Stimulated activated CD8-positive, alpha-beta memory T cell treated with anti-CD3 and anti-CD28 coated beads, Interleukin-4, amount 100 ng/mL, for 1 hour (primary cell): ENCODE measurements around the gene DOCK7.

Experiments
- DNase-seq, 2 donors: peaks; one replicate each; pipeline ENCODE4 v3.0.0-alpha.2; 2020; ENCODE audit warnings: low read depth in 2 of 2, low spot score in 1 of 2

Gene DOCK7

GRCh38 chr1:62423580-62424242 is 264.5 kb downstream of the DOCK7 start:
- DNase-seq = no peak

GRCh38 chr1:62420214-62420613 is 268.0 kb downstream of the DOCK7 start:
- DNase-seq = no peak

GRCh38 chr1:62417351-62417999 is 270.7 kb downstream of the DOCK7 start:
- no peak for DNase-seq

- DNase-seq = no peak
These were observed 272.5 kb downstream of the DOCK7 start for GRCh38 chr1:62415687-62416086.

GRCh38 chr1:62407398-62408009 is 280.7 kb downstream of the DOCK7 start:
- DNase-seq = no peak

GRCh38 chr1:62406576-62406975 is 281.6 kb downstream of the DOCK7 start:
- DNase-seq = no peak

- no peak for DNase-seq
These were observed 282.9 kb downstream of the DOCK7 start for GRCh38 chr1:62405247-62405646.
